OCI-LY3 (cell line): ENCODE results near the gene TNFRSF6B.

Source experiments
- CTCF ChIP-seq: fragments of 200-600, 300-600 bp; sonication (generic); IDR thresholded peaks from 2 replicates; pipeline ENCODE4 v1.5.1; 2014; ENCODE audit warnings: antibody characterized with exemption, low read length, low read depth
- EZH2phosphoT487 ChIP-seq: fragments of 200-600 bp; shearing (Covaris generic); IDR thresholded peaks from 2 replicates; pipeline ENCODE4 v1.6.1; 2018; ENCODE audit warnings: antibody characterized with exemption, mixed run types, low read depth

GRCh38 chr20:63686492-63687321, 9.7 kb upstream of the TNFRSF6B start:
- TF ChIP-seq CTCF: no peak
- TF ChIP-seq EZH2phosphoT487: no peak
